Activated CD4-positive, alpha-beta memory T cell treated with anti-CD3 and anti-CD28 coated beads for 36 hours (primary cell): ENCODE results near the gene RCL1. TPM values are rescaled to one million over a fixed set of nuclear protein-coding genes. Genes with fewer than 3 reads are reported as not detected.
"Not testable (repeated sequence)": the region's sequence is repeated elsewhere in the genome, so short reads cannot be mapped to it uniquely, and the experiment has no call there.

ENCODE experiments used
- CTCF ChIA-PET: fragments of 350-600 bp; sonication (Branson Sonifier 250); formaldehyde crosslinking; loops from one replicate; lab custom pipeline; 2021; ENCODE audit warnings: antibody characterized with exemption, inconsistent platforms; lab: Charles Lee
- POLR2A ChIA-PET: fragments of 350-600 bp; sonication (Branson Sonifier 250); formaldehyde crosslinking; loops from one replicate; lab custom pipeline; 2021; ENCODE audit warnings: antibody characterized with exemption; lab: Charles Lee
- DNase-seq: peaks from one replicate; pipeline ENCODE4 v3.0.0-alpha.2; 2020
- H3K27ac Mint-ChIP-seq: one replicate; pipeline ENCODE4 v1.8.0; 2021; ENCODE audit warnings: mixed read lengths
- H3K27me3 Mint-ChIP-seq: one replicate; pipeline ENCODE4 v1.8.0; 2021; ENCODE audit warnings: mixed read lengths
- H3K36me3 Mint-ChIP-seq: one replicate; pipeline ENCODE4 v1.8.0; 2021; ENCODE audit warnings: mixed read lengths
- H3K4me1 Mint-ChIP-seq: one replicate; pipeline ENCODE4 v1.8.0; 2021; ENCODE audit warnings: low read depth, mixed read lengths
- H3K4me3 Mint-ChIP-seq: one replicate; pipeline ENCODE4 v1.8.0; 2021; ENCODE audit warnings: mild to moderate bottlenecking, mixed read lengths
- H3K9me3 Mint-ChIP-seq: one replicate; pipeline ENCODE4 v1.8.0; 2021; ENCODE audit warnings: mixed read lengths
- intact Hi-C: fragments of 100-400 bp; cut with micrococcal nuclease; formaldehyde crosslinking; loops from one replicate; pipeline ENCODE4 v1.15.1; 2023
- total RNA-seq, 2 experiments: library from RNA; stranded (reverse); gene quantifications; one replicate each; pipeline ENCODE4 v1.2.3, GENCODE V29; 2021

The RCL1 gene
- total RNA-seq, 2 experiments from 2014 or later: 26.0 to 28.2 TPM

GRCh38 chr9:4784403-4784802 is 8.3 kb upstream of the RCL1 start:
- peaks cover 8% of the 10 kb centered on the region for H3K4me1 Mint-ChIP-seq
- no peak overlapping the region for H3K27ac Mint-ChIP-seq
- no peaks in the 10 kb centered on the region for H3K9me3 Mint-ChIP-seq
- no peak overlapping the region for H3K4me3 Mint-ChIP-seq
- ChIA-PET POLR2A (no interaction called here), CTCF (interaction anchor here (1.2 to 1.6 kb wide), 2 partner anchors 11 to 25 kb away, joined by 3 to 4 read pairs; no protein-coding TSS in a partner anchor)
- no peaks in the 10 kb centered on the region for H3K36me3 Mint-ChIP-seq
- peaks cover 4% of the 10 kb centered on the region for H3K27me3 Mint-ChIP-seq
- intact Hi-C loops: no loop called here
- no peak for DNase-seq

DNA sequence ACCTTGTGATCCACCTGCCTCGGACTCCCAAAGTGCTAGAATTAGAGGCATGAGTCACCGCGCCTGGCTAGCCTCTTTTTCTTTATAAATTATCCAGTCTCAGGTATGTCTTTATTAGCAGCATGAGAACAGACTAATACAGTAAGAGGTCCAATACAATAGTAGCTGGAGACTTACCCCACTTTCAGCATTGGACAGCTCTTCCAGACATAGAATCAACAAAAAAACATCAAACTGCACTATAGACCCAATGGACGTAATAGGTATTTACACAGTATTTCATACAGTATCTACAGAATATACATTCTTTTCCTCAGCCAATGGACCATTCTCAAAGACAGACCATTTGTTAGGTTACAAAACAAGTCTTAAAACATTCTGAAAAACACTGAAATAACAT is 6.1 kb upstream of the RCL1 start:
- no peak overlapping the region for H3K4me3 Mint-ChIP-seq
- no peaks in the 10 kb centered on the region for H3K9me3 Mint-ChIP-seq
- H3K27ac Mint-ChIP-seq: no peak overlapping the region
- peaks cover 4% of the 10 kb centered on the region for H3K27me3 Mint-ChIP-seq
- intact Hi-C loops: no loop called here
- no peak for DNase-seq
- CTCF ChIA-PET: interaction anchor here (1.5 to 1.6 kb wide), 2 partner anchors 23 to 138 kb away, joined by 3 to 4 read pairs; no protein-coding TSS in a partner anchor
- H3K36me3 Mint-ChIP-seq: no peaks in the 10 kb centered on the region
- POLR2A ChIA-PET: no interaction called here
- peaks cover 14% of the 10 kb centered on the region for H3K4me1 Mint-ChIP-seq

DNA sequence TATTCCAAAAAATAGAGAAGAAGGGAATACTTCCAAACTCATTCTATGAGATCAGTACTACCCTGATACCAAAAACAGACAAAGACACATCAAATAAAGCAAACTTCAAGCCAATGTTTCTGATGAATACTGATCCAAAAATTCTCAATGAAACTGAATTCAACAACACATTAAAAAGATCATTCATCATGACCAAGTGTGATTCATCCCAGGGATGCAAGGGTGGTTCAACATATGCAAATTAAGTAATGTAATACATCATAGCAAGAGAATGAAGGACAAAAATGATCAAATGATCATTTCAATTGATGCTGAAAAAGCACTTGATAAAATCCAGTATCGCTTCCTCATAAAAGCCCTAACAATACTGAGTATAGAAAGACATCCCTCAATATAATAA is 4.9 kb upstream of the RCL1 start:
- Mint-ChIP-seq H3K4me3 (no peak overlapping the region), H3K27ac (no peak overlapping the region), H3K4me1 (peaks cover 21% of the 10 kb centered on the region), H3K27me3 (no peaks in the 10 kb centered on the region), H3K36me3 (no peaks in the 10 kb centered on the region), H3K9me3 (no peaks in the 10 kb centered on the region)
- intact Hi-C loops: no loop called here
- CTCF ChIA-PET: interaction anchor here (0.6 to 7.1 kb wide), 5 partner anchors 10 to 199 kb away, joined by 3 to 37 read pairs (median 3); no protein-coding TSS in a partner anchor
- POLR2A ChIA-PET: interaction anchor here (0.6 kb wide), 1 partner anchor 401 kb away, joined by 4 read pairs; no protein-coding TSS in a partner anchor
- DNase-seq: no peak

- Mint-ChIP-seq H3K27ac (no peak overlapping the region), H3K27me3 (no peaks in the 10 kb centered on the region), H3K4me1 (peaks cover 21% of the 10 kb centered on the region), H3K36me3 (no peaks in the 10 kb centered on the region), H3K4me3 (no peak overlapping the region), H3K9me3 (no peaks in the 10 kb centered on the region)
- CTCF ChIA-PET: interaction anchor here (0.9 to 7.1 kb wide), 4 partner anchors 26 to 199 kb away, joined by 3 to 37 read pairs (median 4); no protein-coding TSS in a partner anchor
- intact Hi-C loops: no loop called here
- no peak for DNase-seq
- POLR2A ChIA-PET: no interaction called here
These were observed 4.0 kb upstream of the RCL1 start for GRCh38 chr9:4788703-4789102.

DNA sequence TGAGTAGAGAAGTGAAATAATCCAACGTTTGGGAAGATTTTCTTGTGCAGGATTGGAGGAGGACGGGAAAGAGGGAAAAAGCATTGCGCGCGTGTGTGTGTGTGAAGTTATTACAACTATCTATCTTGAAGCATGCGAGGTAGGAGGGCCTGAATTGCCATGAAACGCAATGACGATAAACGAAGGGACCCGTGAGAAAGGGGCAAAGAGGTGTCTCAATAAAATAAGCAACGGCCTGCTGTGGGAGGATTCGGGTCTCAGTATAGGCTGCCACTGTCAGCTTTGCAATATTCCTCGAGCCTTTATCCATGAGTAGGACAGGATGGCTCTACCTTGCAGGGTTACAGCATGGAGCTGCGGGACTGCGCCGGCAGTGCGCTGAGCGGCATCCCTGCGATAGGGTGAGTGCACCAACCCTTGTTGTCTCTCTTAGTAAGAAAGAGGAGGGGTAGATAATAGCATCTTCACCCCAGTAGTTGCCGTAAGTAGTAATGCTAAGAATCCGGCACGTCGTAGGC is 631 bp upstream of the RCL1 start:
- Mint-ChIP-seq H3K4me3 (peak overlapping the region; percentile 83), H3K4me1 (peaks cover 44% of the 10 kb centered on the region), H3K9me3 (no peaks in the 10 kb centered on the region), H3K27ac (peak overlapping the region; percentile 30), H3K36me3 (peaks cover 4% of the 10 kb centered on the region), H3K27me3 (no peaks in the 10 kb centered on the region)
- DNase-seq: no peak
- ChIA-PET POLR2A (interaction anchor here (0.7 to 2.4 kb wide), 8 partner anchors 41 to 193 kb away, joined by 3 to 16 read pairs (median 3); partner anchors contain the start of gene JAK2), CTCF (interaction anchor here (1.0 to 7.1 kb wide), 8 partner anchors 29 to 836 kb away, joined by 3 to 37 read pairs (median 6); partner anchors contain the start of genes CD274 and JAK2)
- intact Hi-C loops: loop anchor here (1.0 to 5.0 kb wide), 10 partner anchors 23 to 1890 kb away; partner anchors contain the start of genes AK3, CDC37L1 and JAK2

DNA sequence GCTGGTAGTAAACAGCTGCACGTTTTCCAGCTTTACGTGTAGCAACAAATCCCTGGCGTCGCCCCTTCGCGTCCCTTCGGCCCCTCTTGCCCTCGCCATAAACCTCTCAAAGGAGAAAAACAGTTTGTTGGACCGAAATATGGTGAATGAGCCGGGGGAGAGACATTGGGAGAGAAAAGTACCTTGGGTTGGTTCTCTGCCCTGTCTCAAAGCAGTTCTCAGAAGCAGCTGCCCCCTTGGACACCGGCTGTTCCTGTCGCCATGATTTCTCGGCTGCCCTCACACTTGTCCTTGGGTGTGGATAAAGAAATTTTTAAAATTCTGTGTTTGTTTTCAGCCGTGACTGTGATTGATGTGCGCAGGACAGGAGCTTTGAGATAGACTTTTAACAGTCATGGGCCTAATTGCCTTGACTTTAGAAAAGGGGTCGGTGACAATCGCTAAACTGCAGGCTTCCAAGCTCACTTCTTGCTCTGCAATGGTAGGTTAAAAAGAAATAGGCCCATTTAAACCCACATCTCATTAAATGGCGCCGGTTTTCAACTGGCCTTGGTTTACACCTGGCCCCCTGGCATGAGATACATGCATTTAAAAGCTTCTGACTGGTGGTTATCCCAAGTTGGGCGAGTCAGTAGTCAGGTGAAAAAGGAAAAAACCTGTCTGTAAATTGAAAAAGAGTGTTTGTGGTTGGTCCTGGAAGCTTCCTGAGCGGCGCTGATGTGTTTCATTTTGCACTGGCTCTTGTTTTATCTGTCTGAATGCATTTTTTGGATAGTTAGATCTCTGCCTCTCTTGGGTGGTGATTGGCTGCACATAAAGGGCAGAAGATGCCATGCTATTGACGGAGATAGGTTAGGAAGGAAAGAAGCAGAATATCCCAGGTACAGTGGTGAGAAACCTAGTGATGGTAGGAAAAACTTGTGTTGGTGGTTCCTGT is 983 bp downstream of the RCL1 start:
- Mint-ChIP-seq H3K4me1 (peaks cover 48% of the 10 kb centered on the region), H3K27ac (peak overlapping the region; percentile 86), H3K36me3 (peaks cover 4% of the 10 kb centered on the region), H3K4me3 (peak overlapping the region; percentile 93), H3K9me3 (no peaks in the 10 kb centered on the region), H3K27me3 (no peaks in the 10 kb centered on the region)
- ChIA-PET POLR2A (interaction anchor here (0.9 to 2.4 kb wide), 6 partner anchors 31 to 191 kb away, joined by 3 to 16 read pairs (median 3); partner anchors contain the start of gene JAK2), CTCF (interaction anchor here (0.6 to 7.1 kb wide), 12 partner anchors 20 to 834 kb away, joined by 3 to 37 read pairs (median 4); partner anchors contain the start of gene JAK2)
- DNase-seq: no peak
- intact Hi-C loops: loop anchor here (2.0 to 5.0 kb wide), 5 partner anchors 21 to 1889 kb away; partner anchors contain the start of gene AK3

DNA sequence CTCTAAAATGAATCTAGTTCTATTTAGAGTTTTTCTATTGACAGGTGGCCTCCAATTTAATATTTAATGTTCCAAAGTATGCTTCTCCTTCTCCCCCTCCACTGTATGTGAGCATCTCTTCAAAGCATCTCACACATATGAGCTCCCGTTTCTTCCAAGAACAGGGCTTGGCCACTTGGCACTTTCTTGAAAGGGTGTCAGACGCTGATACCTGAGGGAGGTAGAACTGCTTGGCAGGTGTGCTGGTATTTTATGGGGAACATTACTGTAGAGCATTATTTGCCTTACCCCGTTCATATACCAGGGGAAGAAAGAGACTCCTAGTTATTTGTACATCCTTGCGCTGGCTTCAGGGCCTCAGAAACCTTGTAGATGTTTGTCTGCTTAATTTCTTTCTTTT is 1.9 kb downstream of the RCL1 start:
- DNase-seq: no peak
- H3K27me3 Mint-ChIP-seq: no peaks in the 10 kb centered on the region
- H3K9me3 Mint-ChIP-seq: no peaks in the 10 kb centered on the region
- H3K36me3 Mint-ChIP-seq: peaks cover 4% of the 10 kb centered on the region
- H3K4me3 Mint-ChIP-seq: peak overlapping the region; percentile 93
- no peak overlapping the region for H3K27ac Mint-ChIP-seq
- CTCF ChIA-PET: interaction anchor here (0.6 to 7.1 kb wide), 6 partner anchors 21 to 191 kb away, joined by 3 to 37 read pairs (median 4); no protein-coding TSS in a partner anchor
- POLR2A ChIA-PET: no interaction called here
- intact Hi-C loops: loop anchor here (5.0 kb wide), 2 partner anchors 1213 to 1888 kb away; a partner anchor contains a TSS
- peaks cover 54% of the 10 kb centered on the region for H3K4me1 Mint-ChIP-seq

GRCh38 chr9:4795108-4795507 is 2.4 kb downstream of the RCL1 start:
- CTCF ChIA-PET: interaction anchor here (0.8 to 1.3 kb wide), 3 partner anchors 36 to 193 kb away, joined by 3 to 4 read pairs (median 3); no protein-coding TSS in a partner anchor
- H3K4me3 Mint-ChIP-seq, DNase-seq, intact Hi-C loops, POLR2A ChIA-PET, H3K27ac Mint-ChIP-seq, H3K36me3 Mint-ChIP-seq, H3K9me3 Mint-ChIP-seq, H3K27me3 Mint-ChIP-seq: not testable (repeated sequence)
- peaks cover 57% of the 10 kb centered on the region for H3K4me1 Mint-ChIP-seq

GRCh38 chr9:4796530-4796929 is 3.8 kb downstream of the RCL1 start:
- no peaks in the 10 kb centered on the region for H3K27me3 Mint-ChIP-seq
- intact Hi-C loops: no loop called here
- DNase-seq: no peak
- no peak overlapping the region for H3K4me3 Mint-ChIP-seq
- H3K27ac Mint-ChIP-seq: no peak overlapping the region
- H3K36me3 Mint-ChIP-seq: peaks cover 4% of the 10 kb centered on the region
- POLR2A ChIA-PET: no interaction called here
- no peaks in the 10 kb centered on the region for H3K9me3 Mint-ChIP-seq
- H3K4me1 Mint-ChIP-seq: peaks cover 52% of the 10 kb centered on the region
- CTCF ChIA-PET: interaction anchor here (0.7 to 2.4 kb wide), 11 partner anchors 9 to 188 kb away, joined by 3 to 9 read pairs (median 4); partner anchors contain the start of gene JAK2

GRCh38 chr9:4796988-4797853 is 4.5 kb downstream of the RCL1 start:
- DNase-seq: no peak
- no peak overlapping the region for H3K4me3 Mint-ChIP-seq
- H3K9me3 Mint-ChIP-seq: no peaks in the 10 kb centered on the region
- intact Hi-C loops: no loop called here
- POLR2A ChIA-PET: no interaction called here
- H3K4me1 Mint-ChIP-seq: peaks cover 45% of the 10 kb centered on the region
- H3K36me3 Mint-ChIP-seq: peaks cover 4% of the 10 kb centered on the region
- H3K27ac Mint-ChIP-seq: no peak overlapping the region
- CTCF ChIA-PET: interaction anchor here (0.6 to 2.4 kb wide), 11 partner anchors 9 to 191 kb away, joined by 3 to 9 read pairs (median 3); no protein-coding TSS in a partner anchor
- no peaks in the 10 kb centered on the region for H3K27me3 Mint-ChIP-seq

GRCh38 chr9:4797854-4798150 is 5.1 kb downstream of the RCL1 start:
- Mint-ChIP-seq H3K4me3 (no peak overlapping the region), H3K4me1 (peaks cover 45% of the 10 kb centered on the region), H3K9me3 (no peaks in the 10 kb centered on the region), H3K36me3 (peaks cover 4% of the 10 kb centered on the region), H3K27me3 (no peaks in the 10 kb centered on the region), H3K27ac (no peak overlapping the region)
- ChIA-PET POLR2A (no interaction called here), CTCF (interaction anchor here (0.6 to 2.4 kb wide), 6 partner anchors 10 to 191 kb away, joined by 3 to 9 read pairs (median 5); no protein-coding TSS in a partner anchor)
- intact Hi-C loops: no loop called here
- DNase-seq: no peak
